Activated CD8-positive, alpha-beta memory T cell treated with anti-CD3 and anti-CD28 coated beads for 24 hours (primary cell): ENCODE data around the gene SAPCD2.
"Not testable (repeated sequence)": the region's sequence is repeated elsewhere in the genome, so short reads cannot be mapped to it uniquely, and the experiment has no call there.

ENCODE experiments used
- DNase-seq: peaks from one replicate; pipeline ENCODE4 v3.0.0-alpha.2; 2020

SAPCD2 gene

GRCh38 chr9:137070201-137070905 lies at the start of gene SAPCD2:
SAPCD2 (minus strand) TSS chr9:137070557; CDS start chr9:137070460, 97 bp downstream.
- peak; percentile 90 for DNase-seq

GRCh38 chr9:137118092-137118603 lies 47.8 kb upstream of the SAPCD2 start:
- not testable (repeated sequence) for DNase-seq

- DNase-seq: no peak
Observed at GRCh38 chr9:137117269-137117731, 46.9 kb upstream of the SAPCD2 start.

GRCh38 chr9:137116728-137117127 lies 46.4 kb upstream of the SAPCD2 start:
- DNase-seq: no peak

GRCh38 chr9:137116027-137116507 lies 45.7 kb upstream of the SAPCD2 start:
- no peak for DNase-seq

- DNase-seq: no peak
Observed at GRCh38 chr9:137115394-137116026, 45.2 kb upstream of the SAPCD2 start.

- peak; percentile 91 for DNase-seq
Observed at GRCh38 chr9:137114613-137115393, 44.4 kb upstream of the SAPCD2 start, which contains the start of gene DPP7. DPP7 (minus strand) TSS chr9:137114733; CDS start chr9:137114713, 20 bp downstream.

GRCh38 chr9:137114220-137114612 lies 43.9 kb upstream of the SAPCD2 start:
- no peak for DNase-seq

- DNase-seq: no peak
Observed at GRCh38 chr9:137113385-137114159, 43.2 kb upstream of the SAPCD2 start.

- no peak for DNase-seq
Observed at GRCh38 chr9:137112564-137113384, 42.4 kb upstream of the SAPCD2 start.

- DNase-seq: no peak
Observed at GRCh38 chr9:137111788-137112563, 41.6 kb upstream of the SAPCD2 start.

- no peak for DNase-seq
Observed at GRCh38 chr9:137110911-137111787, 40.8 kb upstream of the SAPCD2 start.

GRCh38 chr9:137110147-137110910 lies 40.0 kb upstream of the SAPCD2 start:
- DNase-seq: no peak

- no peak for DNase-seq
Observed at GRCh38 chr9:137109250-137110146, 39.1 kb upstream of the SAPCD2 start.

GRCh38 chr9:137108608-137109249 lies 38.4 kb upstream of the SAPCD2 start:
- DNase-seq: no peak

- DNase-seq: no peak
Observed at GRCh38 chr9:137107982-137108381, 37.6 kb upstream of the SAPCD2 start.

- no peak for DNase-seq
Observed at GRCh38 chr9:137107312-137107921, 37.1 kb upstream of the SAPCD2 start.
